KMS-11 (cell line): ENCODE measurements around the gene ZNF33B.

Source experiments
- H2AFZ ChIP-seq: fragments of 200-600 bp; sonication (generic); 2 replicates; pipeline ENCODE4 v1.6.1; 2016; ENCODE audit warnings: antibody characterized with exemption, mixed run types, low read depth
- H3K27ac ChIP-seq: fragments of 200-600 bp; sonication (generic); 2 replicates; pipeline ENCODE4 v1.6.1; 2016; ENCODE audit warnings: mild to moderate bottlenecking, mixed run types
- H3K27me3 ChIP-seq: fragments of 200-600 bp; sonication (generic); 2 replicates; pipeline ENCODE4 v1.6.1; 2017; ENCODE audit warnings: mild to moderate bottlenecking, low read depth, mixed run types, moderate library complexity; ENCODE audit not compliant: insufficient read depth
- H3K36me3 ChIP-seq: fragments of 200-600 bp; sonication (generic); 2 replicates; pipeline ENCODE4 v1.6.1; 2017; ENCODE audit warnings: mild to moderate bottlenecking, mixed run types; ENCODE audit not compliant: insufficient read depth
- H3K4me1 ChIP-seq: fragments of 200-600 bp; sonication (generic); 2 replicates; pipeline ENCODE4 v1.6.1; 2016; ENCODE audit warnings: mild to moderate bottlenecking, low read depth, mixed run types; ENCODE audit not compliant: poor library complexity, severe bottlenecking
- H3K4me2 ChIP-seq: fragments of 200-600 bp; sonication (generic); 2 replicates; pipeline ENCODE4 v1.7.0; 2016; ENCODE audit warnings: mild to moderate bottlenecking, mixed run types
- H3K4me3 ChIP-seq: fragments of 200-600 bp; sonication (generic); IDR thresholded peaks from 2 replicates; pipeline ENCODE4 v1.6.1; 2017; ENCODE audit warnings: low read depth, low read length, mixed read lengths; ENCODE audit not compliant: insufficient read depth
- H3K79me2 ChIP-seq: fragments of 200-600 bp; sonication (generic); 2 replicates; pipeline ENCODE4 v1.6.1; 2016; ENCODE audit warnings: low read depth, mixed run types; ENCODE audit not compliant: insufficient read depth
- H3K9ac ChIP-seq: fragments of 200-600 bp; sonication (generic); 2 replicates; pipeline ENCODE4 v1.6.1; 2016; ENCODE audit warnings: mild to moderate bottlenecking, mixed run types
- H4K20me1 ChIP-seq: fragments of 200-600 bp; sonication (generic); 2 replicates; pipeline ENCODE4 v1.6.1; 2016; ENCODE audit warnings: mild to moderate bottlenecking, mixed run types; ENCODE audit not compliant: insufficient read depth
- TF ChIP-seq, protein P1 (sequence below): fragments of 200-600 bp; sonication (generic); conservative IDR thresholded peaks from 2 replicates; pipeline ENCODE4 v1.6.1; 2017; ENCODE audit warnings: low read depth, mild to moderate bottlenecking, antibody characterized with exemption, low read length, moderate library complexity, mixed read lengths

The ZNF33B gene

GRCh38 chr10:42596196-42596595 lies 42.2 kb downstream of the ZNF33B start:
- Histone ChIP-seq H3K27ac (no peak overlapping the region), H3K79me2 (no peaks in the 10 kb centered on the region), H3K9ac (no peak overlapping the region), H3K36me3 (no peaks in the 10 kb centered on the region), H3K4me2 (no peak overlapping the region), H3K4me3 (no peak overlapping the region), H2AFZ (no peak overlapping the region), H4K20me1 (no peaks in the 10 kb centered on the region), H3K27me3 (no peaks in the 10 kb centered on the region), H3K4me1 (no peaks in the 10 kb centered on the region)
- TF ChIP-seq, protein P1, sequence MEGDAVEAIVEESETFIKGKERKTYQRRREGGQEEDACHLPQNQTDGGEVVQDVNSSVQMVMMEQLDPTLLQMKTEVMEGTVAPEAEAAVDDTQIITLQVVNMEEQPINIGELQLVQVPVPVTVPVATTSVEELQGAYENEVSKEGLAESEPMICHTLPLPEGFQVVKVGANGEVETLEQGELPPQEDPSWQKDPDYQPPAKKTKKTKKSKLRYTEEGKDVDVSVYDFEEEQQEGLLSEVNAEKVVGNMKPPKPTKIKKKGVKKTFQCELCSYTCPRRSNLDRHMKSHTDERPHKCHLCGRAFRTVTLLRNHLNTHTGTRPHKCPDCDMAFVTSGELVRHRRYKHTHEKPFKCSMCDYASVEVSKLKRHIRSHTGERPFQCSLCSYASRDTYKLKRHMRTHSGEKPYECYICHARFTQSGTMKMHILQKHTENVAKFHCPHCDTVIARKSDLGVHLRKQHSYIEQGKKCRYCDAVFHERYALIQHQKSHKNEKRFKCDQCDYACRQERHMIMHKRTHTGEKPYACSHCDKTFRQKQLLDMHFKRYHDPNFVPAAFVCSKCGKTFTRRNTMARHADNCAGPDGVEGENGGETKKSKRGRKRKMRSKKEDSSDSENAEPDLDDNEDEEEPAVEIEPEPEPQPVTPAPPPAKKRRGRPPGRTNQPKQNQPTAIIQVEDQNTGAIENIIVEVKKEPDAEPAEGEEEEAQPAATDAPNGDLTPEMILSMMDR, result no peak

DNA sequence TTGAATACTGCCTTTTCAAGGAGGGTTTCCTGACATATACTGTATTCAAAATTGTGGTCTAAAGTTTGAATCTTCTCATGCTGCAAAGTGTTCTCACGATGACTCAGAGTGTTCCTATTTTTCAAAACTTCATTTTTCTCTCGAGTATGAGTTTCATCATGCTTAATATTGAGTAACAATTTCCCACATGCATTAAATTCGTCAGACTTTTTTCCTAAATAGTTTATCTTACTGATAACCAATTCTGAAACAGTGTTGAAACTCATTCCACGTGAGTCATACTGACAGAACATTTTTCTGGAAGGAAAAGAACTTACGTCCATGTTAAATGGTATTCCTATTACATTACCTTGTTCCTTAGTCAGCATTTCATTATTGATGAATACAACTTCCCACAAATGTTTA lies 44.1 kb downstream of the ZNF33B start:
- H3K79me2 ChIP-seq, result no peaks in the 10 kb centered on the region
- no peaks in the 10 kb centered on the region for H3K36me3 ChIP-seq
- H2AFZ ChIP-seq, result no peak overlapping the region
- no peaks in the 10 kb centered on the region for H4K20me1 ChIP-seq
- no peaks in the 10 kb centered on the region for H3K4me1 ChIP-seq
- no peak overlapping the region for H3K4me3 ChIP-seq
- H3K4me2 ChIP-seq, result no peak overlapping the region
- H3K9ac ChIP-seq, result no peak overlapping the region
- H3K27ac ChIP-seq, result no peak overlapping the region
- no peaks in the 10 kb centered on the region for H3K27me3 ChIP-seq
- TF ChIP-seq, protein P1, result no peak

DNA sequence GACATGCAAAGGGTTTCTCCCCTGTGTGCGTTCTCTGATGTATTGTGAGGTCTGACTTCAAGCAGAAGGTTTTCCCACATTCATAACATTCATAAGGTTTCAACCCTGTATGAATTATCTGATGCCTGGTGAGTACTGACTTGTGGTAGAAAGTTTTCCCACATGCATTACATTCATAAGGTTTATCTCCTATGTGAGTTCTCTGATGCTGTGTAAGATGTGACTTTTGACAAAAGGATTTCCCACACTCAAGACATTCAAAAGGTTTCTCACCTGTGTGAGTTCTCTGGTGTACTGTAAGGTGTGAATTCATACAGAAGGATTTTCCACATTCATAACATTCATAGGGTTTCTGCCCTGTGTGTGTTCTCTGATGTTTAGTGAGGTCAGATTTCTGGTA lies 45.1 kb downstream of the ZNF33B start:
- Histone ChIP-seq H3K36me3 (no peaks in the 10 kb centered on the region), H3K4me2 (no peak overlapping the region), H3K79me2 (no peaks in the 10 kb centered on the region), H3K4me1 (no peaks in the 10 kb centered on the region), H3K9ac (no peak overlapping the region), H3K27ac (no peak overlapping the region), H3K27me3 (no peaks in the 10 kb centered on the region), H3K4me3 (no peak overlapping the region), H4K20me1 (no peaks in the 10 kb centered on the region), H2AFZ (no peak overlapping the region)
- TF ChIP-seq, protein P1, result no peak

- no peak overlapping the region for H3K27ac ChIP-seq
- H3K4me2 ChIP-seq, result no peak overlapping the region
- H3K4me3 ChIP-seq, result no peak overlapping the region
- no peaks in the 10 kb centered on the region for H3K27me3 ChIP-seq
- H3K79me2 ChIP-seq, result no peaks in the 10 kb centered on the region
- TF ChIP-seq, protein P1, result no peak
- no peak overlapping the region for H2AFZ ChIP-seq
- H3K9ac ChIP-seq, result no peak overlapping the region
- no peaks in the 10 kb centered on the region for H3K4me1 ChIP-seq
- H4K20me1 ChIP-seq, result no peaks in the 10 kb centered on the region
- no peaks in the 10 kb centered on the region for H3K36me3 ChIP-seq
Observed at GRCh38 chr10:42583828-42584227, 54.5 kb downstream of the ZNF33B start.
